B cell (primary cell): ENCODE results near the gene JAK3. TPM values are rescaled to one million over a fixed set of nuclear protein-coding genes. Genes with fewer than 3 reads are reported as not detected.

ENCODE experiments used
- ATAC-seq: fragments of 200-7000 bp; cut with Tn5 transposase; one replicate; pipeline ENCODE4 v1.10.0; 2021; ENCODE audit warnings: low read depth, mild to moderate bottlenecking, moderate number of reproducible peaks, moderate library complexity
- CTCF ChIA-PET: fragments of 350-600 bp; sonication (Branson Sonifier 250); formaldehyde crosslinking; loops from one replicate; lab custom pipeline; 2021; ENCODE audit warnings: antibody characterized with exemption, inconsistent platforms; lab: Charles Lee
- POLR2A ChIA-PET: fragments of 350-600 bp; sonication (Branson Sonifier 250); formaldehyde crosslinking; loops from one replicate; lab custom pipeline; 2021; ENCODE audit warnings: antibody characterized with exemption; lab: Charles Lee
- DNase-seq: peaks from one replicate; pipeline ENCODE4 v3.0.0; 2013
- H2AFZ ChIP-seq: 2 replicates; pipeline ENCODE4 v1.6.1; 2012; ENCODE audit warnings: mild to moderate bottlenecking, low read depth, low read length; ENCODE audit not compliant: insufficient read depth, poor library complexity, severe bottlenecking
- H3K27ac ChIP-seq, 2 donors: 1 replicate in 1 of 2; 2 replicates in 1 of 2; pipeline ENCODE4 v1.5.1; 2012 to 2013; ENCODE audit warnings: low read length in 2 of 2, mild to moderate bottlenecking in 2 of 2, moderate library complexity in 1 of 2
- H3K27me3 ChIP-seq, 4 experiments: fragments of 200-600 bp in 1 of 4; sonication (generic) in 1 of 4; replicated peaks in 1 of 4; 1 replicate in 2 of 4; 2 replicates in 2 of 4; pipeline versions ENCODE4 v1.6.1 to v1.7.0; 2013 to 2016; ENCODE audit warnings: low read length in 3 of 4, mild to moderate bottlenecking in 2 of 4, mixed read lengths in 1 of 4, moderate library complexity in 1 of 4; ENCODE audit not compliant: insufficient read depth in 4 of 4, control insufficient read depth in 3 of 4; ENCODE audit errors: control extremely low read depth in 1 of 4
- H3K36me3 ChIP-seq, 2 experiments: replicated peaks in 1 of 2; 1 replicate in 1 of 2; 2 replicates in 1 of 2; pipeline versions ENCODE4 v1.6.1 to v1.7.1; 2013; ENCODE audit warnings: low read length in 1 of 2; ENCODE audit not compliant: insufficient read depth in 2 of 2, control insufficient read depth in 1 of 2; ENCODE audit errors: control extremely low read depth in 1 of 2, extremely low read depth in 1 of 2
- H3K4me1 ChIP-seq, 2 donors: fragments of 200-600 bp in 1 of 2; sonication (generic) in 1 of 2; 1 replicate in 1 of 2; 2 replicates in 1 of 2; pipeline versions ENCODE4 v1.5.1 to v1.6.1; 2013 to 2017; ENCODE audit warnings: low read length in 2 of 2; ENCODE audit not compliant: control insufficient read depth in 2 of 2, insufficient read depth in 2 of 2
- H3K4me2 ChIP-seq: replicated peaks from 2 replicates; pipeline ENCODE3; 2012; ENCODE audit warnings: mild to moderate bottlenecking, low read depth, low read length; ENCODE audit not compliant: poor library complexity, severe bottlenecking
- H3K4me3 ChIP-seq, 5 experiments: fragments of 200-600 bp in 1 of 5; sonication (generic) in 1 of 5; 1 replicate in 3 of 5; 2 replicates in 2 of 5; pipeline versions ENCODE4 v1.5.1 to v1.7.0; 2011 to 2016; ENCODE audit warnings: low read length in 4 of 5, mild to moderate bottlenecking in 4 of 5, low read depth in 2 of 5, control low read depth in 1 of 5, moderate library complexity in 1 of 5; ENCODE audit not compliant: insufficient read depth in 1 of 5; ENCODE audit errors: control extremely low read depth in 1 of 5, extremely low read depth in 1 of 5
- H3K79me2 ChIP-seq: fragments of 200-600 bp; sonication (generic); one replicate; pipeline ENCODE4 v1.6.0; 2016; ENCODE audit warnings: low read length; ENCODE audit not compliant: control insufficient read depth, insufficient read depth
- H3K9ac ChIP-seq: fragments of 200-600 bp; sonication (generic); 2 replicates; pipeline ENCODE4 v1.6.1; 2017; ENCODE audit warnings: mild to moderate bottlenecking, low read length, moderate library complexity
- H3K9me3 ChIP-seq, 3 donors: one replicate each; pipeline versions ENCODE4 v1.6.1 to v1.7.1; 2013; ENCODE audit warnings: low read length in 2 of 3; ENCODE audit not compliant: control insufficient read depth in 2 of 3, insufficient read depth in 1 of 3; ENCODE audit errors: control extremely low read depth in 1 of 3
- H4K20me1 ChIP-seq: 2 replicates; pipeline ENCODE4 v1.6.0; 2012; ENCODE audit warnings: mild to moderate bottlenecking, low read length; ENCODE audit not compliant: insufficient read depth, control insufficient read depth, poor library complexity, severe bottlenecking
- H3K27ac Mint-ChIP-seq: one replicate; pipeline ENCODE4 v1.8.0; 2021; ENCODE audit warnings: mixed read lengths
- H3K27me3 Mint-ChIP-seq: one replicate; pipeline ENCODE4 v1.8.0; 2021; ENCODE audit warnings: mixed read lengths
- H3K4me1 Mint-ChIP-seq: one replicate; pipeline ENCODE4 v1.8.0; 2021; ENCODE audit warnings: mixed read lengths
- H3K4me3 Mint-ChIP-seq: one replicate; pipeline ENCODE4 v1.8.0; 2021; ENCODE audit warnings: mixed read lengths
- H3K9me3 Mint-ChIP-seq: one replicate; pipeline ENCODE4 v1.8.0; 2022; ENCODE audit warnings: mixed read lengths; ENCODE audit not compliant: insufficient read depth
- CTCF ChIP-seq: fragments of 200-600 bp; IDR thresholded peaks from one replicate; pipeline ENCODE4 v1.8.0; 2022; ENCODE audit warnings: antibody characterized with exemption, mild to moderate bottlenecking
- EZH2 ChIP-seq: IDR thresholded peaks from 2 replicates; pipeline ENCODE4 v1.6.1; 2012; ENCODE audit warnings: borderline replicate concordance, low read depth, mild to moderate bottlenecking, moderate library complexity, low read length; ENCODE audit not compliant: insufficient read depth, poor library complexity, severe bottlenecking
- WGBS: methylation state at CpG from one replicate; pipeline ENCODE4 v1.1.5; 2013; ENCODE audit warnings: missing lambda C conversion rate; ENCODE audit not compliant: insufficient coverage; 5-methylcytosine and 5-hydroxymethylcytosine counted together
- intact Hi-C: fragments of 100-400 bp; cut with micrococcal nuclease; formaldehyde crosslinking; loops from one replicate; pipeline ENCODE4 v1.10.0; 2022
- polyA plus RNA-seq: library from polyadenylated mRNA; depleted of rRNA; stranded (reverse); fragments of >200 nt; gene quantifications from 2 replicates; pipeline ENCODE4 v1.2.3, GENCODE V29; 2012
- total RNA-seq, 2 donors: library from RNA; stranded (reverse); fragments of 120-200 nt in 1 of 2; gene quantifications; 1 replicate in 1 of 2; 2 replicates in 1 of 2; pipeline versions ENCODE4 v1.2.3 to v1.2.4, GENCODE V29; 2013 to 2022

Gene JAK3
- total and polyA plus RNA-seq, 2 donors (not counting 1 experiment from before 2014, with no cell fraction given) = 102 to 143 TPM

- peak overlapping the region; percentile 66 for H3K9ac ChIP-seq
- H3K4me3 Mint-ChIP-seq = peak overlapping the region; percentile 74
- TF ChIP-seq EZH2 (no peak), CTCF (no peak)
- peaks cover 20% of the 10 kb centered on the region for H3K4me1 Mint-ChIP-seq
- peak overlapping the region; percentile 79 for H2AFZ ChIP-seq
- no peaks in the 10 kb centered on the region for H4K20me1 ChIP-seq
- no peaks in the 10 kb centered on the region for H3K9me3 Mint-ChIP-seq
- no peak overlapping the region for H3K27ac ChIP-seq
- peak overlapping the region; percentile 93 for H3K4me2 ChIP-seq
- ATAC-seq (peak; percentile 81), DNase-seq (peak; percentile 84)
- peak overlapping the region in 4 of 5 experiments; percentile 38 to 53 (median 46) for H3K4me3 ChIP-seq
- ChIA-PET CTCF (interaction anchor here (0.7 kb wide), 1 partner anchor 10 kb away, joined by 5 read pairs; no protein-coding TSS in a partner anchor), POLR2A (no interaction called here)
- 16% methylated on average over 53 of the region's 63 CpGs for WGBS
- no peaks in the 10 kb centered on the region for H3K36me3 ChIP-seq
- H3K27me3 Mint-ChIP-seq = peaks cover 5% of the 10 kb centered on the region
- H3K9me3 ChIP-seq = peaks cover 0 to 13% (median 0%) of the 10 kb centered on the region in 3 donors
- no peaks in the 10 kb centered on the region for H3K79me2 ChIP-seq
- intact Hi-C loops = loop anchor here (2.0 kb wide), 1 partner anchor 59 kb away; the partner anchor contains the start of gene CCDC124
- H3K4me1 ChIP-seq = peaks cover 25 to 31% of the 10 kb centered on the region in 2 donors
- peaks cover 0 to 33% (median 15%) of the 10 kb centered on the region in 4 experiments for H3K27me3 ChIP-seq
- H3K27ac Mint-ChIP-seq = no peak overlapping the region
Observed at GRCh38 chr19:17873786-17874757, 26.3 kb upstream of the JAK3 start.
